Astrocyte (in vitro differentiated cells and primary cell): ENCODE results near the gene ETNK1.

Experiments
- CTCF ChIP-seq: IDR thresholded peaks from 2 replicates; pipeline ENCODE4 v1.5.1; 2011; ENCODE audit warnings: low read depth, mild to moderate bottlenecking, inconsistent platforms, low read length, moderate library complexity; ENCODE audit not compliant: insufficient read depth
- EZH2 ChIP-seq: IDR thresholded peaks from 2 replicates; pipeline ENCODE4 v1.6.1; 2012; ENCODE audit warnings: mild to moderate bottlenecking, low read length, inconsistent platforms; ENCODE audit not compliant: insufficient read depth

- TF ChIP-seq EZH2: no peak
- no peak for TF ChIP-seq CTCF
Observed at GRCh38 chr12:22692964-22693555, 68.1 kb downstream of the ETNK1 start.
